ENCODE measurements around the gene KCNJ13. TPM values are rescaled to one million over a fixed set of nuclear protein-coding genes. Genes with fewer than 3 reads are reported as not detected.
A peak's percentile ranks its signal among the peaks of the same experiment; 100 is the strongest.

The KCNJ13 gene
- total RNA-seq, 3 donors from 2014 or later (not counting 1 experiment from before 2014, with no cell fraction given): not detected

DNA sequence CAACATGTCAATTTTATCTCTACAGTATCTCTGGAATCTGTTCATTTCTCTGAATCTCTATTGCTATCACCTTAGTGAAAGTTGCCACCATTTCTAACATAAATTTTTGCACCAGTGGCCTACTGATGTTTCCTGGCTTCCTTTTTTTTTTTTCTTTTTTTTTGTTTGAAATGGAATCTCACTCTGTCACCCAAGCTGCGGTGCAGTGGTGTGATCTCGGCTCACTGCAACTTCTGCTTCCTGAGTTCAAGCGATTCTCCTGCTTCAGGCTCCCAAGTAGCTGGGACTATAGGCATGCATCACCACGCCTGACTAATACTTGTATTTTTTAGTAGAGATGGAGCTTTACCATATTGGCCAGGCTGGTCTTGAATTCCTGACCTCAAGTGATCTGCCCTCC lies 35.1 kb downstream of the KCNJ13 start:
- no peak overlapping the region for H3K4me3 ChIP-seq (ENCODE audit: low read length)
- Mint-ChIP-seq H3K9me3 (no peaks in the 10 kb centered on the region), H3K4me1 (peaks cover 19 to 30% of the 10 kb centered on the region in 2 donors), H3K27ac (peak overlapping the region; percentile 43 to 46), H3K27me3 (ENCODE audit: low read depth in 2 of 2) (no peaks in the 10 kb centered on the region), H3K4me3 (peak overlapping the region; percentile 5), H3K36me3 (peaks cover 11% of the 10 kb centered on the region)
- no peaks in the 10 kb centered on the region for H3K9me3 ChIP-seq (ENCODE audit: control insufficient read depth, insufficient read depth, low read length)
- intact Hi-C loops (cut with micrococcal nuclease): no loop called here
- TF ChIP-seq, protein P1, sequence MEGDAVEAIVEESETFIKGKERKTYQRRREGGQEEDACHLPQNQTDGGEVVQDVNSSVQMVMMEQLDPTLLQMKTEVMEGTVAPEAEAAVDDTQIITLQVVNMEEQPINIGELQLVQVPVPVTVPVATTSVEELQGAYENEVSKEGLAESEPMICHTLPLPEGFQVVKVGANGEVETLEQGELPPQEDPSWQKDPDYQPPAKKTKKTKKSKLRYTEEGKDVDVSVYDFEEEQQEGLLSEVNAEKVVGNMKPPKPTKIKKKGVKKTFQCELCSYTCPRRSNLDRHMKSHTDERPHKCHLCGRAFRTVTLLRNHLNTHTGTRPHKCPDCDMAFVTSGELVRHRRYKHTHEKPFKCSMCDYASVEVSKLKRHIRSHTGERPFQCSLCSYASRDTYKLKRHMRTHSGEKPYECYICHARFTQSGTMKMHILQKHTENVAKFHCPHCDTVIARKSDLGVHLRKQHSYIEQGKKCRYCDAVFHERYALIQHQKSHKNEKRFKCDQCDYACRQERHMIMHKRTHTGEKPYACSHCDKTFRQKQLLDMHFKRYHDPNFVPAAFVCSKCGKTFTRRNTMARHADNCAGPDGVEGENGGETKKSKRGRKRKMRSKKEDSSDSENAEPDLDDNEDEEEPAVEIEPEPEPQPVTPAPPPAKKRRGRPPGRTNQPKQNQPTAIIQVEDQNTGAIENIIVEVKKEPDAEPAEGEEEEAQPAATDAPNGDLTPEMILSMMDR (IDR thresholded peaks at IDR 0.05): no peak
- DNase-seq (no peak), ATAC-seq (peak in 1 of 3 donors; percentile 41)
- no peak overlapping the region for H3K27ac ChIP-seq (ENCODE audit: low read length)
- H3K36me3 ChIP-seq (ENCODE audit: control insufficient read depth, insufficient read depth, low read length): peaks cover 16% of the 10 kb centered on the region
- no peaks in the 10 kb centered on the region for H3K4me1 ChIP-seq (ENCODE audit: control insufficient read depth, insufficient read depth, low read length)
- no peaks in the 10 kb centered on the region for H3K27me3 ChIP-seq (ENCODE audit: control insufficient read depth, insufficient read depth, low read length)
- WGBS (ENCODE audit: insufficient coverage): 50% methylated on average over 4 of the region's 4 CpGs

DNA sequence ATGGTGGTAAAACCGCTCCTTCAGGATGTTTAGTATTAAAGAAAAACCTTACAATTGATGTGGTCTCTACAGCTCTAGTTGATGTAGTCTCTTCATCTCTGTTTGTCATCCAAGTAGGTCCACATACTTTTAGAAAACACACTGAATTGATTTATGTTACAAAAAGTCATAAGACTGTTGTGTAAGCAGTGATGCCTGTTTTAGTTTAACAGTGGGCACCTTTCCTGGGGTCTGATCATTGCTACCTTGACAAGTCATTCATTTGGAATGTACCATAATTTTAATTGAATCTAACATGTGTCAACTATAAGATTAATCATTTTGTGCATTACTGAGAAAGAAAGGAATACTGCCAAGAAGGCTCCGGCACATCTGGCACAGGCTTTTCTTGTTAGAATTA lies 44.9 kb downstream of the KCNJ13 start:
- DNase-seq (no peak), ATAC-seq (no peak)
- Mint-ChIP-seq H3K9me3 (no peaks in the 10 kb centered on the region), H3K4me3 (no peak overlapping the region), H3K36me3 (no peaks in the 10 kb centered on the region), H3K27me3 (ENCODE audit: low read depth in 2 of 2) (no peaks in the 10 kb centered on the region), H3K4me1 (peaks cover 0 to 24% of the 10 kb centered on the region in 2 donors), H3K27ac (peak overlapping the region; percentile 37 to 46)
- 78% methylated on average over 1 of the region's 2 CpGs for WGBS (ENCODE audit: insufficient coverage)
- no peaks in the 10 kb centered on the region for H3K27me3 ChIP-seq (ENCODE audit: control insufficient read depth, insufficient read depth, low read length)
- peaks cover 37% of the 10 kb centered on the region for H3K36me3 ChIP-seq (ENCODE audit: control insufficient read depth, insufficient read depth, low read length)
- no peak overlapping the region for H3K27ac ChIP-seq (ENCODE audit: low read length)
- TF ChIP-seq, protein P1 (IDR thresholded peaks at IDR 0.05): no peak
- no peaks in the 10 kb centered on the region for H3K4me1 ChIP-seq (ENCODE audit: control insufficient read depth, insufficient read depth, low read length)
- no peaks in the 10 kb centered on the region for H3K9me3 ChIP-seq (ENCODE audit: control insufficient read depth, insufficient read depth, low read length)
- intact Hi-C loops (cut with micrococcal nuclease): no loop called here
- no peak overlapping the region for H3K4me3 ChIP-seq (ENCODE audit: low read length)

DNA sequence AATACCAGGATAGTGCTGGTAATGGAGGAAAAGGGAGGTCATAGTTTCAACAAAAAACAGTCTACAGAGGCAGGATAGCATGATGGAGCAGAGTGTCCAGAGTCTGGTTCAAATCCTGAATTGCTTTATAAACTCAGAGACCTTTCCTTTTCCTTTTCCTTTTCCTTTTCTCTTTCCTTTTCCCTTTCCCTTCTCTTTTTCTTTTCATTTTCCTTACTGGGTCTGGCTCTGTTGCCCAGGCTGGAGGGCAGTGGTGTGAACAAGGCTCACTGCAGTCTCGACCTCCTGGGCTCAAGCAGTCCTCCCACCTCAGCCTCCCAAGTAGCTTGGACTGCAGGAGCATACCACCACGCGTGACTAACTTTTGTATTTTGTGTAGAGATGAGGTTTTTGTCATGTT lies 47.6 kb downstream of the KCNJ13 start:
- no peaks in the 10 kb centered on the region for H3K9me3 Mint-ChIP-seq
- peak overlapping the region; percentile 7 to 13 for H3K27ac Mint-ChIP-seq
- peaks cover 6 to 20% of the 10 kb centered on the region in 2 donors for H3K4me1 Mint-ChIP-seq
- H3K36me3 Mint-ChIP-seq: peaks cover 8% of the 10 kb centered on the region
- DNase-seq (no peak), ATAC-seq (no peak)
- H3K27me3 Mint-ChIP-seq (ENCODE audit: low read depth in 2 of 2): no peaks in the 10 kb centered on the region
- Histone ChIP-seq H3K9me3 (ENCODE audit: control insufficient read depth, insufficient read depth, low read length) (no peaks in the 10 kb centered on the region), H3K27me3 (ENCODE audit: control insufficient read depth, insufficient read depth, low read length) (no peaks in the 10 kb centered on the region), H3K36me3 (ENCODE audit: control insufficient read depth, insufficient read depth, low read length) (peaks cover 28% of the 10 kb centered on the region), H3K27ac (ENCODE audit: low read length) (no peak overlapping the region), H3K4me3 (ENCODE audit: low read length) (no peak overlapping the region), H3K4me1 (ENCODE audit: control insufficient read depth, insufficient read depth, low read length) (no peaks in the 10 kb centered on the region)
- WGBS (ENCODE audit: insufficient coverage): 100% methylated on average over 3 of the region's 3 CpGs
- no peak overlapping the region for H3K4me3 Mint-ChIP-seq
- intact Hi-C loops (cut with micrococcal nuclease): no loop called here
- TF ChIP-seq, protein P1 (IDR thresholded peaks at IDR 0.05): no peak

DNA sequence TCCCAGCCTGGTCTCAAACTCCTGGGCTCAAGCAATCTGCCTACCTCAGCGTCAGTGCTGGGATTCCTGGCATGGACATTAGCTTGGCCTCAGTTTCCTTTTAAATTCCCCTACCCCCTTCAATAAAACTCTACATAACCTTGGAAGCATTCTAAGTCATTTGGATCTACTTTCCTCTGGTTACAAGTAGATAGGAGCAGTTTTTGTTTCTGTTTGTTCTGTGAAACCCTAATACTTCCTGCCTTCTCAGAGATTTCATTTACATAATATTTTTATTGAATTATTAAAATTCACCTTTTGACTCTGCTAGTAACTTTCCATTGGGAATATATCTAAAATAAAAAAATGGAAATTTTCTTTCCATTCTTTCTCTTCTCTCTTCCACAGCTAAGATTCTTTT lies 53.3 kb downstream of the KCNJ13 start:
- H3K4me3 Mint-ChIP-seq: peak overlapping the region; percentile 54
- Histone ChIP-seq H3K36me3 (ENCODE audit: control insufficient read depth, insufficient read depth, low read length) (peaks cover 18% of the 10 kb centered on the region), H3K27ac (ENCODE audit: low read length) (no peak overlapping the region), H3K4me1 (ENCODE audit: control insufficient read depth, insufficient read depth, low read length) (peaks cover 14% of the 10 kb centered on the region), H3K4me3 (ENCODE audit: low read length) (no peak overlapping the region), H3K27me3 (ENCODE audit: control insufficient read depth, insufficient read depth, low read length) (no peaks in the 10 kb centered on the region), H3K9me3 (ENCODE audit: control insufficient read depth, insufficient read depth, low read length) (no peaks in the 10 kb centered on the region)
- TF ChIP-seq, protein P1 (IDR thresholded peaks at IDR 0.05): no peak
- DNase-seq: no peak
- H3K4me1 Mint-ChIP-seq: peaks cover 36 to 43% of the 10 kb centered on the region in 2 donors
- H3K27ac Mint-ChIP-seq: peak overlapping the region; percentile 78 to 85
- H3K27me3 Mint-ChIP-seq (ENCODE audit: low read depth in 2 of 2): no peaks in the 10 kb centered on the region
- 88% methylated on average over 1 of the region's 1 CpG for WGBS (ENCODE audit: insufficient coverage)
- intact Hi-C loops (cut with micrococcal nuclease): no loop called here
- peak in 2 of 3 donors; percentile 54 to 62 for ATAC-seq
- H3K36me3 Mint-ChIP-seq: peaks cover 8% of the 10 kb centered on the region
- no peaks in the 10 kb centered on the region for H3K9me3 Mint-ChIP-seq
